Heart right ventricle (tissue), 16 donors: ENCODE data around the gene MLC1. TPM values are rescaled to one million over a fixed set of nuclear protein-coding genes. Genes with fewer than 3 reads are reported as not detected.

Source experiments
- ATAC-seq, 8 donors: fragments of 200-7000 bp; cut with Tn5 transposase; one replicate each; pipeline ENCODE4 v1.9.1; 2020; ENCODE audit warnings: mild to moderate bottlenecking in 8 of 8, moderate library complexity in 8 of 8, moderate number of reproducible peaks in 1 of 8
- DNase-seq, 2 donors: peaks; one replicate each; pipeline ENCODE4 v3.0.0-alpha.2; 2020
- H3K27ac ChIP-seq, 10 donors: fragments of 200-600 bp; sonication (generic) in 2 of 10; one replicate each; pipeline versions ENCODE4 v1.5.0 to v1.8.0; 2020 to 2022; ENCODE audit warnings: mild to moderate bottlenecking in 3 of 10
- H3K27me3 ChIP-seq, 7 donors: fragments of 200-600 bp; one replicate each; pipeline ENCODE4 v1.8.0; 2021 to 2022; ENCODE audit warnings: mild to moderate bottlenecking in 2 of 7
- H3K36me3 ChIP-seq, 9 donors: fragments of 200-600 bp; sonication (generic) in 1 of 9; one replicate each; pipeline versions ENCODE4 v1.5.0 to v1.8.0; 2020 to 2022; ENCODE audit warnings: mild to moderate bottlenecking in 2 of 9
- H3K4me1 ChIP-seq, 9 donors: fragments of 200-600 bp; sonication (generic) in 1 of 9; one replicate each; pipeline versions ENCODE4 v1.5.0 to v1.8.0; 2020 to 2022; ENCODE audit warnings: mild to moderate bottlenecking in 4 of 9
- H3K4me3 ChIP-seq, 10 donors: fragments of 200-600 bp; sonication (generic) in 2 of 10; one replicate each; pipeline versions ENCODE4 v1.5.0 to v1.8.0; 2020 to 2022; ENCODE audit warnings: mild to moderate bottlenecking in 7 of 10, moderate library complexity in 2 of 10
- H3K9me3 ChIP-seq, 11 donors: fragments of 200-600 bp in 10 of 11; sonication (generic) in 2 of 11; one replicate each; pipeline versions ENCODE4 v1.5.0 to v1.8.0; 2013 to 2022; ENCODE audit warnings: mild to moderate bottlenecking in 2 of 11, control low read depth in 1 of 11, moderate library complexity in 1 of 11
- CTCF ChIP-seq, 9 donors: fragments of 200-600 bp; sonication (generic) in 2 of 9; IDR thresholded peaks; one replicate each; pipeline versions ENCODE4 v1.5.0 to v1.8.0; 2021 to 2022; ENCODE audit warnings: antibody characterized with exemption in 9 of 9, mild to moderate bottlenecking in 5 of 9, moderate library complexity in 1 of 9
- WGBS, 2 donors: extraction: QIAGEN DNeasy Blood & Tissue Kit; methylation state at CpG; one replicate each; pipeline ENCODE4 v1.1.7; 2013; ENCODE audit warnings: inconsistent platforms in 1 of 2; 5-methylcytosine and 5-hydroxymethylcytosine counted together
- intact Hi-C, 10 donors: fragments of 100-400 bp; cut with DNase I; formaldehyde crosslinking; loops; one replicate each; pipeline versions ENCODE4 v1.11.1 to v1.14.2; 2022
- polyA plus RNA-seq, 2 donors: library from polyadenylated mRNA; stranded (reverse); fragments of 200-250 nt; gene quantifications; one replicate each; pipeline ENCODE4 v1.2.3, GENCODE V29; 2013
- total RNA-seq, 10 donors: library from RNA; stranded (reverse); fragmentation: NEBNext Ultra II Directional in 3 of 10; extraction: Animal tissue kit (Norgen Biotek cat#: 25700) in 3 of 10; gene quantifications; one replicate each; pipeline versions ENCODE4 v1.2.1 to v1.2.4, GENCODE V29; 2021 to 2023
- donor health status: Arrhythmogenic right ventricular cardiomyopathy.
- donor health status: ischemic (EF 13 %, LVEDD 7.1; RV severe dilation, severe dysfunction).
- donor health status: healthy with polysubstance abuse.
- donor health status: DM: no; HTN: yes; CAD: no.
- donor health status: DM: no; HTN: no; CAD: no.
- donor health status: ischemic (EF 25% LVEDD 6.9; RV normal size, moderate dysfunction).
- donor health status: ischemic (EF 25% LVEDD 5.7; RV mildly dilated, moderate dysfunction).
- donor health status: healthy.
- donor health status: DM: yes; HTN: yes; CAD: no.
- donor health status: Ischemic cardiomyopathy.
- donor health status: ischemic (EF 35%, LVEDD 5.7; RV mildly dilated, moderate dysfunction).
- donor health status: nonischemic (EF 11% LVEDD 7.7; RV severe dilation, severe dysfunction).
- donor health status: DM: yes; HTN: yes; CAD: no.
- donor health status: PGD.
- donor health status: ischemic (EF 29% LVEDD 5.4; RV normal size, mild dysfunction).
- donor health status: nonischemic (EF 23%, LVEDD 6.1; RV moderate dilation, normal function).

The MLC1 gene
- total and polyA plus RNA-seq, 12 donors: 0.03 to 1.6 (median 0.22) TPM; not detected in 4

GRCh38 chr22:50072714-50073538 is 12.3 kb downstream of the MLC1 start:
- H3K27ac ChIP-seq: no peak overlapping the region
- peaks cover 0 to 4% (median 0%) of the 10 kb centered on the region in 9 donors for H3K4me1 ChIP-seq
- no peak for ATAC-seq
- H3K4me3 ChIP-seq: no peak overlapping the region
- no peaks in the 10 kb centered on the region for H3K36me3 ChIP-seq
- H3K27me3 ChIP-seq: peaks cover 0 to 31% (median 15%) of the 10 kb centered on the region in 7 donors
- no peaks in the 10 kb centered on the region for H3K9me3 ChIP-seq
- 83 to 86% methylated on average over 28 of the region's 28 CpGs for WGBS, 2 donors
- TF ChIP-seq CTCF (IDR thresholded peaks at IDR 0.05): no peak
- intact Hi-C loops: no loop called here
- no peak for DNase-seq

GRCh38 chr22:50072167-50072555 is 13.1 kb downstream of the MLC1 start:
- Histone ChIP-seq H3K9me3 (no peaks in the 10 kb centered on the region), H3K27me3 (peaks cover 0 to 27% (median 15%) of the 10 kb centered on the region in 7 donors), H3K4me3 (no peak overlapping the region), H3K27ac (no peak overlapping the region), H3K4me1 (peaks cover 0 to 4% (median 0%) of the 10 kb centered on the region in 9 donors), H3K36me3 (no peaks in the 10 kb centered on the region)
- TF ChIP-seq CTCF (IDR thresholded peaks at IDR 0.05): no peak
- intact Hi-C loops: no loop called here
- ATAC-seq (peak in 1 of 8 donors; percentile 33), DNase-seq (no peak)
- WGBS, 2 donors: 85 to 94% methylated on average over 9 of the region's 9 CpGs

GRCh38 chr22:50071432-50072166 is 13.6 kb downstream of the MLC1 start:
- WGBS, 2 donors: 83 to 93% methylated on average over 14 of the region's 14 CpGs
- ATAC-seq (no peak), DNase-seq (no peak)
- no peaks in the 10 kb centered on the region for H3K9me3 ChIP-seq
- no peak for TF ChIP-seq CTCF (IDR thresholded peaks at IDR 0.05)
- intact Hi-C loops: no loop called here
- no peak overlapping the region for H3K27ac ChIP-seq
- H3K27me3 ChIP-seq: peaks cover 0 to 26% (median 15%) of the 10 kb centered on the region in 7 donors
- no peak overlapping the region for H3K4me3 ChIP-seq
- no peaks in the 10 kb centered on the region for H3K36me3 ChIP-seq
- H3K4me1 ChIP-seq: peaks cover 0 to 4% (median 0%) of the 10 kb centered on the region in 9 donors

- no peaks in the 10 kb centered on the region for H3K9me3 ChIP-seq
- WGBS, 2 donors: 82 to 83% methylated on average over 8 of the region's 8 CpGs
- H3K36me3 ChIP-seq: no peaks in the 10 kb centered on the region
- no peak overlapping the region for H3K4me3 ChIP-seq
- ATAC-seq: no peak
- intact Hi-C loops: no loop called here
- H3K27ac ChIP-seq: no peak overlapping the region
- no peak for TF ChIP-seq CTCF (IDR thresholded peaks at IDR 0.05)
- H3K4me1 ChIP-seq: peaks cover 0 to 4% (median 0%) of the 10 kb centered on the region in 9 donors
- no peak for DNase-seq
- H3K27me3 ChIP-seq: peaks cover 0 to 25% (median 15%) of the 10 kb centered on the region in 7 donors
These were observed 14.9 kb downstream of the MLC1 start for GRCh38 chr22:50070366-50070765.
